CD14-positive monocyte (primary cell): Measurements from ENCODE around the gene PLEKHA7. TPM values are rescaled to one million over a fixed set of nuclear protein-coding genes. Genes with fewer than 3 reads are reported as not detected.

ENCODE experiments used
- DNase-seq, 3 donors: peaks; one replicate each; pipeline ENCODE4 v3.0.0-alpha.2; 2011 to 2022
- H2AFZ ChIP-seq: 2 replicates; pipeline ENCODE4 v1.6.0; 2012; ENCODE audit warnings: mild to moderate bottlenecking, low read depth, low read length, inconsistent platforms; ENCODE audit not compliant: insufficient read depth, poor library complexity, severe bottlenecking
- H3K27ac ChIP-seq, 2 donors: 1 replicate in 1 of 2; 2 replicates in 1 of 2; pipeline ENCODE4 v1.5.1; 2012 to 2013; ENCODE audit warnings: low read length in 2 of 2, control low read depth in 1 of 2, inconsistent platforms in 1 of 2, low read depth in 1 of 2, mild to moderate bottlenecking in 1 of 2
- H3K27me3 ChIP-seq, 2 donors: one replicate each; pipeline versions ENCODE4 v1.6.0 to v1.6.1; 2011 to 2013; ENCODE audit warnings: low read length in 2 of 2; ENCODE audit not compliant: control insufficient read depth in 2 of 2, insufficient read depth in 2 of 2
- H3K36me3 ChIP-seq, 2 donors: replicated peaks in 1 of 2; 1 replicate in 1 of 2; 2 replicates in 1 of 2; pipeline versions ENCODE4 v1.5.1 to v1.6.1; 2012 to 2013; ENCODE audit warnings: low read length in 2 of 2, control low read depth in 1 of 2, inconsistent platforms in 1 of 2, mild to moderate bottlenecking in 1 of 2; ENCODE audit not compliant: insufficient read depth in 2 of 2, control insufficient read depth in 1 of 2
- H3K4me1 ChIP-seq, 2 donors: 1 replicate in 1 of 2; 2 replicates in 1 of 2; pipeline versions ENCODE4 v1.5.1 to v1.6.1; 2012 to 2013; ENCODE audit warnings: low read length in 2 of 2, control low read depth in 1 of 2, inconsistent platforms in 1 of 2, mild to moderate bottlenecking in 1 of 2, moderate library complexity in 1 of 2; ENCODE audit not compliant: insufficient read depth in 2 of 2, control insufficient read depth in 1 of 2
- H3K4me2 ChIP-seq: replicated peaks from 2 replicates; pipeline ENCODE3; 2012; ENCODE audit warnings: low read length, moderate library complexity, mild to moderate bottlenecking; ENCODE audit not compliant: poor library complexity, severe bottlenecking; ENCODE audit errors: extremely low read depth
- H3K4me3 ChIP-seq, 3 experiments: fragments of 200-600 bp in 1 of 3; sonication (generic) in 1 of 3; replicated peaks in 1 of 3; 1 replicate in 2 of 3; 2 replicates in 1 of 3; pipeline ENCODE4 v1.5.1; 2011 to 2013; ENCODE audit warnings: low read length in 3 of 3, mild to moderate bottlenecking in 3 of 3, control low read depth in 2 of 3, low read depth in 2 of 3, inconsistent platforms in 1 of 3, moderate library complexity in 1 of 3
- H3K79me2 ChIP-seq: 2 replicates; pipeline ENCODE4 v1.6.0; 2012; ENCODE audit warnings: mild to moderate bottlenecking, control low read depth, inconsistent platforms, low read length, moderate library complexity; ENCODE audit not compliant: insufficient read depth
- H3K9ac ChIP-seq: 2 replicates; pipeline ENCODE4 v1.6.0; 2017; ENCODE audit warnings: low read length, mild to moderate bottlenecking; ENCODE audit not compliant: insufficient read depth, poor library complexity, severe bottlenecking
- H3K9me3 ChIP-seq, 2 donors: replicated peaks in 1 of 2; 1 replicate in 1 of 2; 2 replicates in 1 of 2; pipeline versions ENCODE4 v1.5.1 to v1.6.1; 2012 to 2013; ENCODE audit warnings: low read length in 2 of 2, control low read depth in 1 of 2; ENCODE audit not compliant: control insufficient read depth in 1 of 2, insufficient read depth in 1 of 2
- H4K20me1 ChIP-seq: 2 replicates; pipeline ENCODE4 v1.6.0; 2012; ENCODE audit warnings: mild to moderate bottlenecking, low read length, control low read depth, moderate library complexity; ENCODE audit not compliant: insufficient read depth
- H3K27ac Mint-ChIP-seq, 7 donors: one replicate each; pipeline ENCODE4 v1.8.0; 2020; ENCODE audit warnings: mild to moderate bottlenecking in 7 of 7, mixed read lengths in 7 of 7, moderate library complexity in 6 of 7, inconsistent platforms in 2 of 7
- H3K27me3 Mint-ChIP-seq, 3 donors: one replicate each; pipeline ENCODE4 v1.8.0; 2021 to 2022; ENCODE audit warnings: low read depth in 3 of 3, mild to moderate bottlenecking in 3 of 3, mixed read lengths in 3 of 3, moderate library complexity in 3 of 3, inconsistent platforms in 1 of 3
- H3K36me3 Mint-ChIP-seq, 2 donors: one replicate each; pipeline ENCODE4 v1.8.0; 2020; ENCODE audit warnings: mixed read lengths in 2 of 2, inconsistent platforms in 1 of 2, mild to moderate bottlenecking in 1 of 2
- H3K4me1 Mint-ChIP-seq: one replicate; pipeline ENCODE4 v1.8.0; 2020; ENCODE audit warnings: mild to moderate bottlenecking, mixed read lengths
- H3K4me3 Mint-ChIP-seq, 2 donors: one replicate each; pipeline ENCODE4 v1.8.0; 2020; ENCODE audit warnings: mild to moderate bottlenecking in 2 of 2, mixed read lengths in 2 of 2, moderate library complexity in 1 of 2
- H3K9me3 Mint-ChIP-seq, 7 donors: one replicate each; pipeline ENCODE4 v1.8.0; 2020 to 2022; ENCODE audit warnings: mixed read lengths in 7 of 7, mild to moderate bottlenecking in 6 of 7, moderate library complexity in 6 of 7, inconsistent platforms in 2 of 7
- CTCF ChIP-seq: fragments of 200-600 bp; IDR thresholded peaks from one replicate; pipeline ENCODE4 v1.8.0; 2022; ENCODE audit warnings: antibody characterized with exemption, mild to moderate bottlenecking
- WGBS: methylation state at CpG from one replicate; pipeline ENCODE4 v1.1.5; 2013; ENCODE audit warnings: missing lambda C conversion rate; ENCODE audit not compliant: insufficient coverage; 5-methylcytosine and 5-hydroxymethylcytosine counted together
- intact Hi-C, 2 donors: fragments of 100-400 bp; cut with micrococcal nuclease; formaldehyde crosslinking; loops; one replicate each; pipeline versions ENCODE4 v1.15.0 to v1.15.1; 2023
- polyA plus RNA-seq, 3 donors: library from polyadenylated mRNA; depleted of rRNA in 1 of 3; unstranded in 2 of 3; stranded (reverse) in 1 of 3; fragments of 300-500 nt in 2 of 3; fragments of >200 nt in 1 of 3; fragmentation: Illumina TruSeq in 2 of 3; gene quantifications; 1 replicate in 2 of 3; 2 replicates in 1 of 3; pipeline ENCODE4 v1.2.3, GENCODE V29; 2012 to 2021

The PLEKHA7 gene
- polyA plus RNA-seq, 3 donors: 0.05 to 0.92 (median 0.22) TPM

GRCh38 chr11:16807306-16807705 is 206.9 kb downstream of the PLEKHA7 start:
- DNase-seq: peak; percentile 55 to 66 (median 60)

DNA sequence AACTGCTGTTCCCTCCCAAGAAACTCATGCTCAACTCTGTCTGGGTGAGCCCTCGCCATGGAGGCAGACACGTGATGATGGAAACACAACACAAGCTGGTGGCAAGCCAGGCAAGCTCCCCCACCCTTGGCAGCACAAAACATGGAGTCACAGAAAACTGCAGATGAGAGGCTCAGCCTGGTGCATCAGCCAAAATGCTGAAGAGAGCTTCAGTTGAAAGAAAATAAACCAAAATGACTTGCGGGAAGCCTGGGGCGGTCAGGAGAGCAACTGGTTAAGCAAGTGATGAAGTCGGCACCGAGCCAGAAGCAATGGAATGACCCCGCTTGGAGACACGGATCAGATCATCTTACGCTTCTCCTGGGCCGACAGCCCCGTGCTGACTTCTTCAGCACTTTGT is 207.4 kb downstream of the PLEKHA7 start:
- Histone ChIP-seq H2AFZ (no peak overlapping the region), H3K4me3 (peak overlapping the region in 1 of 3 experiments; percentile 29), H3K36me3 (no peaks in the 10 kb centered on the region), H3K4me1 (peaks cover 60 to 61% of the 10 kb centered on the region in 2 donors), H3K27ac (peak overlapping the region; percentile 74 to 75), H3K9ac (no peak overlapping the region), H3K9me3 (no peaks in the 10 kb centered on the region), H4K20me1 (no peaks in the 10 kb centered on the region), H3K79me2 (no peaks in the 10 kb centered on the region), H3K27me3 (no peaks in the 10 kb centered on the region), H3K4me2 (peak overlapping the region; percentile 57)
- intact Hi-C loops: no loop called here
- DNase-seq: no peak
- Mint-ChIP-seq H3K4me3 (peak overlapping the region in 1 of 2 donors; percentile 77), H3K4me1 (peaks cover 66% of the 10 kb centered on the region), H3K9me3 (no peaks in the 10 kb centered on the region), H3K36me3 (peaks cover 0 to 2% of the 10 kb centered on the region in 2 donors), H3K27ac (peak overlapping the region; percentile 75 to 93 (median 85)), H3K27me3 (peaks cover 0 to 3% (median 2%) of the 10 kb centered on the region in 3 donors)
- TF ChIP-seq CTCF: no peak
- 43% methylated on average over 11 of the region's 11 CpGs for WGBS

More at GRCh38 chr11:16807306-16807705, 206.9 kb downstream of the PLEKHA7 start:
- Histone ChIP-seq H3K4me2 (peak overlapping the region; percentile 57), H3K27me3 (no peaks in the 10 kb centered on the region), H3K9ac (no peak overlapping the region), H3K9me3 (no peaks in the 10 kb centered on the region), H2AFZ (no peak overlapping the region), H3K79me2 (no peaks in the 10 kb centered on the region), H3K27ac (peak overlapping the region; percentile 74 to 75), H3K4me1 (peaks cover 60 to 62% of the 10 kb centered on the region in 2 donors), H3K36me3 (no peaks in the 10 kb centered on the region), H3K4me3 (peak overlapping the region in 1 of 3 experiments; percentile 29), H4K20me1 (no peaks in the 10 kb centered on the region)
- H3K4me1 Mint-ChIP-seq: peaks cover 70% of the 10 kb centered on the region
- H3K27me3 Mint-ChIP-seq: peaks cover 0 to 3% (median 2%) of the 10 kb centered on the region in 3 donors
- intact Hi-C loops: no loop called here
- no peak for TF ChIP-seq CTCF
- WGBS: 0% methylated on average over 1 of the region's 3 CpGs
- no peaks in the 10 kb centered on the region for H3K9me3 Mint-ChIP-seq
- H3K36me3 Mint-ChIP-seq: peaks cover 0 to 2% of the 10 kb centered on the region in 2 donors
- peak overlapping the region in 1 of 2 donors; percentile 77 for H3K4me3 Mint-ChIP-seq
- peak overlapping the region; percentile 75 to 93 (median 85) for H3K27ac Mint-ChIP-seq
